Type B pancreatic cell (in vitro differentiated cells): ENCODE measurements around the gene GBF1. TPM values are rescaled to one million over a fixed set of nuclear protein-coding genes. Genes with fewer than 3 reads are reported as not detected.
A peak's percentile ranks its signal among the peaks of the same experiment; 100 is the strongest.

Source experiments
- DNase-seq: peaks from one replicate; pipeline ENCODE4 v3.0.0; 2021; ENCODE audit warnings: mixed read lengths; ENCODE audit not compliant: unreplicated experiment; ENCODE audit errors: extremely low spot score
- H3K27ac Mint-ChIP-seq: 2 replicates; pipeline ENCODE4 v1.8.0; 2021; ENCODE audit warnings: mild to moderate bottlenecking, mixed read lengths
- H3K27me3 Mint-ChIP-seq: 2 replicates; pipeline ENCODE4 v1.8.0; 2021; ENCODE audit warnings: mixed read lengths
- H3K36me3 Mint-ChIP-seq: 2 replicates; pipeline ENCODE4 v1.8.0; 2021; ENCODE audit warnings: mixed read lengths
- H3K4me1 Mint-ChIP-seq: one replicate; pipeline ENCODE4 v1.8.0; 2021; ENCODE audit warnings: mixed read lengths; ENCODE audit not compliant: unreplicated experiment
- H3K4me3 Mint-ChIP-seq: 2 replicates; pipeline ENCODE4 v1.8.0; 2021; ENCODE audit warnings: mild to moderate bottlenecking, mixed read lengths
- H3K9me3 Mint-ChIP-seq: 2 replicates; pipeline ENCODE4 v1.8.0; 2021; ENCODE audit warnings: mixed read lengths
- CTCF ChIP-seq: fragments of 200-600 bp; sonication (generic); conservative IDR thresholded peaks from 2 replicates; pipeline ENCODE4 v1.5.0; 2021; ENCODE audit warnings: antibody characterized with exemption, mild to moderate bottlenecking
- total RNA-seq: library from RNA; stranded (reverse); gene quantifications from 2 replicates; pipeline ENCODE4 v1.2.1, GENCODE V29; 2021; ENCODE audit warnings: low replicate concordance

Gene GBF1
- total RNA-seq, 1 donor from 2014 or later = 48.7 TPM

- TF ChIP-seq CTCF = no peak
- no peak for DNase-seq
- H3K4me3 Mint-ChIP-seq = no peak overlapping the region
- no peak overlapping the region for H3K27ac Mint-ChIP-seq
- H3K36me3 Mint-ChIP-seq = peaks cover 4% of the 10 kb centered on the region
- H3K4me1 Mint-ChIP-seq = no peaks in the 10 kb centered on the region
- no peaks in the 10 kb centered on the region for H3K9me3 Mint-ChIP-seq
- no peaks in the 10 kb centered on the region for H3K27me3 Mint-ChIP-seq
Measured at GRCh38 chr10:102382871-102383270, 137.5 kb downstream of the GBF1 start.

GRCh38 chr10:102384053-102384452, 138.7 kb downstream of the GBF1 start:
- Mint-ChIP-seq H3K9me3 (no peaks in the 10 kb centered on the region), H3K27me3 (peaks cover 3% of the 10 kb centered on the region), H3K4me3 (no peak overlapping the region), H3K27ac (no peak overlapping the region), H3K36me3 (peaks cover 4% of the 10 kb centered on the region), H3K4me1 (no peaks in the 10 kb centered on the region)
- peak; percentile 45 for TF ChIP-seq CTCF
- DNase-seq = no peak

- no peak for TF ChIP-seq CTCF
- Mint-ChIP-seq H3K27ac (no peak overlapping the region), H3K4me1 (no peaks in the 10 kb centered on the region), H3K4me3 (no peak overlapping the region), H3K27me3 (peaks cover 4% of the 10 kb centered on the region), H3K9me3 (no peaks in the 10 kb centered on the region), H3K36me3 (peaks cover 4% of the 10 kb centered on the region)
- DNase-seq = no peak
Measured at GRCh38 chr10:102384606-102385429, 139.5 kb downstream of the GBF1 start.

GRCh38 chr10:102389894-102390293, 144.6 kb downstream of the GBF1 start:
- no peak for DNase-seq
- H3K4me1 Mint-ChIP-seq = peaks cover 4% of the 10 kb centered on the region
- H3K27ac Mint-ChIP-seq = no peak overlapping the region
- H3K27me3 Mint-ChIP-seq = peaks cover 24% of the 10 kb centered on the region
- TF ChIP-seq CTCF = no peak
- H3K4me3 Mint-ChIP-seq = no peak overlapping the region
- H3K9me3 Mint-ChIP-seq = no peaks in the 10 kb centered on the region
- H3K36me3 Mint-ChIP-seq = peaks cover 4% of the 10 kb centered on the region

- no peak for TF ChIP-seq CTCF
- no peak for DNase-seq
- no peaks in the 10 kb centered on the region for H3K36me3 Mint-ChIP-seq
- H3K4me1 Mint-ChIP-seq = peaks cover 13% of the 10 kb centered on the region
- peak overlapping the region; percentile 53 for H3K27ac Mint-ChIP-seq
- peaks cover 24% of the 10 kb centered on the region for H3K27me3 Mint-ChIP-seq
- no peak overlapping the region for H3K4me3 Mint-ChIP-seq
- no peaks in the 10 kb centered on the region for H3K9me3 Mint-ChIP-seq
Measured at GRCh38 chr10:102392306-102392705, 147.0 kb downstream of the GBF1 start.
